Heart left ventricle (tissue), 13 donors: Measurements from ENCODE around the gene KRTAP10-8.

Experiments
- CTCF ChIP-seq, 12 donors: fragments of 200-600 bp; sonication (generic) in 4 of 12; IDR thresholded peaks; one replicate each; pipeline versions ENCODE4 v1.5.0 to v1.8.0; 2018 to 2022; ENCODE audit warnings: antibody characterized with exemption in 12 of 12, mild to moderate bottlenecking in 5 of 12
- POLR2A ChIP-seq, 2 donors: fragments of 450-650 bp; IDR thresholded peaks; one replicate each; pipeline ENCODE4 v1.6.1; 2017; ENCODE audit warnings: antibody characterized with exemption in 2 of 2, mild to moderate bottlenecking in 2 of 2, moderate library complexity in 2 of 2
- donor health status: ischemic (EF 13 %, LVEDD 7.1; RV severe dilation, severe dysfunction).
- donor health status: DM: no; HTN: yes; CAD: no.
- donor health status: DM: no; HTN: no; CAD: no.
- donor health status: ischemic (EF 25% LVEDD 6.9; RV normal size, moderate dysfunction).
- donor health status: ischemic (EF 25% LVEDD 5.7; RV mildly dilated, moderate dysfunction).
- donor health status: ischemic (EF 35%, LVEDD 5.7; RV mildly dilated, moderate dysfunction).
- donor health status: nonischemic (EF 11% LVEDD 7.7; RV severe dilation, severe dysfunction).
- donor health status: DM: yes; HTN: yes; CAD: no.
- donor health status: PGD.
- donor health status: ischemic (EF 29% LVEDD 5.4; RV normal size, mild dysfunction).
- donor health status: nonischemic (EF 23%, LVEDD 6.1; RV moderate dilation, normal function).

DNA sequence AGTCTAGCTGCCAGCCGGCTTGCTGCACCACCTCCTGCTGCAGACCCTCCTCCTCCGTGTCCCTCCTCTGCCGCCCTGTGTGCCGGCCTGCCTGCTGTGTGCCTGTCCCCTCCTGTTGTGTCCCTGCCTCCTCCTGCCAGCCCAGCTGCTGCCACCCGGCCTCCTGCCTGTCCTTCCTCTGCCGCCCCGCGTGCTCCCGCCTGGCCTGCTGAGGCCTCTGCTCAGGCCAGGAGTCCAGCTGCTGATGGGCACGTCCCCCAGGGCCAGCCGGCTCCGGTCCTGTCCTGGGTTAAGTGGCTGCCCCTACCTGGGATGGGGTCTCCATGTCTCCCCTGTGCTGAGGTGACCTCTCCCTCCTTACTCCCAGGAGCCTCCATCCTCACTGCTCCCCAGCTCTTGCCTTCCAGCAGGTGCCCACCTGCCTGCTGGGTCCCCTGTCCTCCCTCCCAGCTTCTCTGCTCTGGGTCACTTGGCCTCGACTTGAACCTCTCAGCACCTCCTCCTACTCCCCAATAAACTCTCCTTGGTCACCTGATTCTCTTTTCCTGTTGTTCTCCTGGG lies 870 bp downstream of the KRTAP10-8 start:
- no peak for TF ChIP-seq CTCF (IDR thresholded peaks at IDR 0.05)
- no peak for TF ChIP-seq POLR2A (IDR thresholded peaks at IDR 0.05)
